Brain microvascular endothelial cell (primary cell): Measurements from ENCODE around the gene MBTPS1.

Experiments
- DNase-seq: peaks from one replicate; pipeline ENCODE4 v3.0.0-alpha.2; 2020
- H3K27ac ChIP-seq: fragments of 250-450 bp; sonication (Bioruptor Pico); 2 replicates; pipeline ENCODE4 v1.5.1; 2020; ENCODE audit warnings: mild to moderate bottlenecking, moderate library complexity
- H3K27me3 ChIP-seq: fragments of 250-450 bp; sonication (Bioruptor Pico); replicated peaks from 2 replicates; pipeline ENCODE4 v1.5.1; 2020; ENCODE audit warnings: mild to moderate bottlenecking
- H3K36me3 ChIP-seq: fragments of 250-450 bp; sonication (Bioruptor Pico); replicated peaks from 2 replicates; pipeline ENCODE4 v1.5.1; 2020; ENCODE audit warnings: mild to moderate bottlenecking
- H3K4me3 ChIP-seq: 2 replicates; pipeline ENCODE4 v1.5.1; 2011; ENCODE audit warnings: low read depth, mild to moderate bottlenecking, control low read depth, low read length, moderate library complexity
- CTCF ChIP-seq: IDR thresholded peaks from 2 replicates; pipeline ENCODE4 v1.5.1; 2011; ENCODE audit warnings: low read depth, mild to moderate bottlenecking, moderate library complexity, low read length, control low read depth, inconsistent platforms; ENCODE audit errors: missing control alignments
- in situ Hi-C: cut with HindIII; loops from 2 replicates; pipeline ENCODE4 v1.10.0; 2017; ENCODE audit warnings: low sequenced_read_pairs, low pct_ligation_motif_present

The MBTPS1 gene

GRCh38 chr16:84093120-84093878, 23.4 kb downstream of the MBTPS1 start:
- H3K27ac ChIP-seq: no peak overlapping the region
- H3K27me3 ChIP-seq: no peaks in the 10 kb centered on the region
- TF ChIP-seq CTCF: no peak
- DNase-seq: no peak
- in situ Hi-C loops: no loop called here
- peaks cover 46% of the 10 kb centered on the region for H3K36me3 ChIP-seq
- no peak overlapping the region for H3K4me3 ChIP-seq

- DNase-seq: no peak
- TF ChIP-seq CTCF: no peak
- peaks cover 49% of the 10 kb centered on the region for H3K36me3 ChIP-seq
- no peak overlapping the region for H3K4me3 ChIP-seq
- no peak overlapping the region for H3K27ac ChIP-seq
- no peaks in the 10 kb centered on the region for H3K27me3 ChIP-seq
- in situ Hi-C loops: no loop called here
Observed at GRCh38 chr16:84091460-84091859, 25.3 kb downstream of the MBTPS1 start.

- Histone ChIP-seq H3K27me3 (no peaks in the 10 kb centered on the region), H3K36me3 (peaks cover 49% of the 10 kb centered on the region), H3K4me3 (no peak overlapping the region), H3K27ac (no peak overlapping the region)
- no peak for DNase-seq
- no peak for TF ChIP-seq CTCF
- in situ Hi-C loops: no loop called here
Observed at GRCh38 chr16:84090211-84090610, 26.5 kb downstream of the MBTPS1 start.

GRCh38 chr16:84088695-84089395, 27.9 kb downstream of the MBTPS1 start:
- no peak for DNase-seq
- in situ Hi-C loops: no loop called here
- no peak for TF ChIP-seq CTCF
- no peak overlapping the region for H3K4me3 ChIP-seq
- H3K27me3 ChIP-seq: no peaks in the 10 kb centered on the region
- no peak overlapping the region for H3K27ac ChIP-seq
- H3K36me3 ChIP-seq: peaks cover 45% of the 10 kb centered on the region

- H3K27ac ChIP-seq: no peak overlapping the region
- H3K4me3 ChIP-seq: no peak overlapping the region
- in situ Hi-C loops: no loop called here
- no peak for TF ChIP-seq CTCF
- H3K36me3 ChIP-seq: peaks cover 37% of the 10 kb centered on the region
- no peak for DNase-seq
- no peaks in the 10 kb centered on the region for H3K27me3 ChIP-seq
Observed at GRCh38 chr16:84087466-84088151, 29.1 kb downstream of the MBTPS1 start.
